Purkinje cell (primary cell): Measurements from ENCODE around the gene CLC. TPM values are rescaled to one million over a fixed set of nuclear protein-coding genes. Genes with fewer than 3 reads are reported as not detected.

Experiments
- polyA plus RNA-seq: library from polyadenylated mRNA; unstranded; fragments of >200 nt; fragmentation: Nextera tagmentation; gene quantifications from 2 replicates; pipeline ENCODE4 v1.2.1, GENCODE V29; 2014

CLC gene
- polyA plus RNA-seq, result 0.56 TPM in 1 of 2 replicates, not detected in the other

DNA sequence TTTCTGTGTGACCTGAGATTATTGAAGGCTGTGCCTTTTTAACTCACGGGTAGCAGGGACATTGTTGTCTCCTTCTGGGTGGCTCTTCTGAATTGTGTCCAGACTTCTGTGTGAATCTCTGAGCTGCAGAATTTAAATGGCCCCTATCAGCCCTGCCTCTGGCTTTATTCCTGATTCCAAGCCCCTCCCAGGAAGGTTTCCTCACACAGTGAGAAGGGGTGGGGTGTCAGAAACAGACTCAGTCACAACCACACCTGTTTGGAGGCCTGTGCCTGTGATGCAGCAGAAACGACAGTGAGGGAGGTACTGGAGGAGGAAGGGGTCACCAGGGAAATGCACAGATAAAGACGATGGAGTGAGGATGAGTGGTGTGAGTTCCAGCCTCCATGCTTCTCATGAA is at the start of gene CLC:
Gene CLC (minus strand): TSS at position 139 of the 400 bp plus-strand sequence. CDS start 77 bp downstream, at position 62.

DNA sequence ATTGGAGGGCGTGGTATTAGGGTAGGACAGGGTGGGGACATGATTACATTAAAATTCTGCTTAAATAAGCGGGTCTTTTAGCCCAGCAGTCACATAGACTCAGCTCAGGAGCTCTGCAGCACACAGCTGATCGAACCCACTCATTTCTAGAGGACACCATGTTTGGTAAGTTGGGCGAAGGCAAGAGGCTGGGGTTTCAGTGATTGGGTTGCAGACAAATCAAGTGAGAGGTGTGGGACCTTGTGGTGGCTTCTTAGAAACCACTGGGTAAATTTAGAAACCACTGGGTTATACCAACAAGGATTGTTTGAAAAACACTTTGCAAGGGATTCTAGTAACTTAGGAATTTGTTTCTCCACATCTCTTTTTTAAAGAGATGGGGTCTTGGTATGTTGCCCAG is 40.9 kb upstream of the CLC start, which contains the start of gene LEUTX:
Gene LEUTX (plus strand): TSS at position 92 of the 400 bp plus-strand sequence. CDS start 67 bp downstream, at position 159.

GRCh38 chr19:39704181-39705044 is 33.4 kb downstream of the CLC start, which contains the start of gene LGALS14:
LGALS14 (plus strand) TSS chr19:39704481; CDS start chr19:39704529, 48 bp downstream.

Other genes starting within 250 kb of the CLC start
- 2.1 and 4.1 TPM in 2 replicates for gene DLL3, start 239.1 kb downstream of the CLC start, polyA plus RNA-seq
- gene SELENOV, start 222.9 kb downstream of the CLC start, polyA plus RNA-seq, result not detected in 2 replicates
- gene EID2B, start 205.2 kb downstream of the CLC start, polyA plus RNA-seq, result 6.9 and 17.5 TPM in 2 replicates
- gene EID2, start 197.9 kb downstream of the CLC start, polyA plus RNA-seq, result 20.5 and 35.6 TPM in 2 replicates
- 1.0 and 5.9 TPM in 2 replicates for gene LGALS13, start 135.5 kb downstream of the CLC start, polyA plus RNA-seq
- gene LGALS16, start 82.1 kb downstream of the CLC start, polyA plus RNA-seq, result not detected in 2 replicates
- not detected in 2 replicates for gene LGALS14, start 33.5 kb downstream of the CLC start, polyA plus RNA-seq
- gene LEUTX, start 40.8 kb upstream of the CLC start, polyA plus RNA-seq, result not detected in 2 replicates
- gene DYRK1B, start 96.1 kb upstream of the CLC start, polyA plus RNA-seq, result not detected in 2 replicates
- gene FBL, start 108.3 kb upstream of the CLC start, polyA plus RNA-seq, result 30.2 and 31.6 TPM in 2 replicates
- 0.03 TPM in 1 of 2 replicates, not detected in the other for gene FCGBP, start 196.6 kb upstream of the CLC start, polyA plus RNA-seq
- 56.1 and 88.5 TPM in 2 replicates for gene PSMC4, start 233.1 kb upstream of the CLC start, polyA plus RNA-seq